NCI-H460 (cell line): ENCODE results near the gene ABCG2. TPM values are rescaled to one million over a fixed set of nuclear protein-coding genes. Genes with fewer than 3 reads are reported as not detected.
A peak's percentile ranks its signal among the peaks of the same experiment; 100 is the strongest.

Experiments used
- DNase-seq: peaks from one replicate; pipeline ENCODE4 v3.0.0-alpha.2; 2016; ENCODE audit warnings: low read depth; ENCODE audit errors: extremely low read depth
- small RNA-seq, 2 experiments: library from RNA; depleted of rRNA; stranded (forward); fragments of <200 nt; gene quantifications; one replicate each; pipeline ENCODE3, GENCODE V24; 2014
- total RNA-seq: library from RNA; depleted of rRNA; stranded (reverse); fragments of >200 nt; shearing (Covaris generic); gene quantifications from 2 replicates; pipeline ENCODE4 v1.2.3, GENCODE V29; 2014; rRNA removed

The ABCG2 gene
- total RNA-seq, 1 experiment from 2014 or later: 41.7 TPM

DNA sequence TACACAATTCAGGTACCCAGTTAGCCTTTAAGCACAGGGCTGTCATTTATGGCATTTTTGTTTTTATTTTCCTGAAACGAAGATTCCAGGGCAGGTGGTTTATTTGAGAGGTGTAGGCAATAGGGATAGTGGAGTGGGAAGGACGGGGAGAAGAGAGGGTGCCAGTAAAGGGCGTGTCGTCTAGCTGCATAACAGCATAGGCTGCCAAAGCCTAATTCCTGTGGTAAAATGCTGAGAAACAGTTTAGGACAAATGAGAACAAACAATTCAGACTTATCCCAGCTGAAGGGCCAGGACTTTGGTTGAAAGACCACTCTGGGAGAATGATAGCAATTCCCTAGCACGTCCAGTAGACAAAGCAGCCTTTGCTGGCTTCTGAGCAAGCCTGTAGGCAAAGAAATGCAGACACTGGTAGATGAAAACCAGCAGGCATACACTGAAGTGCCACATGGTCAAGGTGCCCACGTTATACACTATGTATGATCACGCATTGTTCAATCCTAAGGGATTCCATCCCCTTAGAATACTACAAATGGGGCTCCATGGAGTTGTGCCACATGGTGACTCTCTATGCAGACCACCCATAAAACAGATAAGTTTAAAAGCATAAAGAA, 80.4 kb downstream of the ABCG2 start:
- no peak for DNase-seq

DNA sequence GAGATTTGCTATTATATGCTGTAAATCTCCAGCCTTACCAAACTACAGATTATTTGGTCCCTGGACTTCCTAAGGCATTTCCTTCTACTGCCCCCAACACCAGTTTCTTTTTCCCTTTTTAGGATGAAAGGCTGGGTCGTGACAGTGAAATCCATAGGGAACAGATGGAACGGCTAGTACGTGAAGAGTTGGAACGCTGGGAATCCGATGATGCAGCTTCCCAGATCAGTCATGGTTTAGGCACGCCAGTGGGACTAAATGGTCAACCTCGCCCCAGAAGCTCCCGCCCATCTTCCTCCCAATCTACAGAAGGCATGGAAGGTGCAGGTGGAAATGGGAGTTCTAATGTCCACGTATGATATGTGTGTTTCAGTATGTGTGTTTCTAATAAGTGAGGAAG, 83.1 kb downstream of the ABCG2 start:
- DNase-seq: no peak

DNA sequence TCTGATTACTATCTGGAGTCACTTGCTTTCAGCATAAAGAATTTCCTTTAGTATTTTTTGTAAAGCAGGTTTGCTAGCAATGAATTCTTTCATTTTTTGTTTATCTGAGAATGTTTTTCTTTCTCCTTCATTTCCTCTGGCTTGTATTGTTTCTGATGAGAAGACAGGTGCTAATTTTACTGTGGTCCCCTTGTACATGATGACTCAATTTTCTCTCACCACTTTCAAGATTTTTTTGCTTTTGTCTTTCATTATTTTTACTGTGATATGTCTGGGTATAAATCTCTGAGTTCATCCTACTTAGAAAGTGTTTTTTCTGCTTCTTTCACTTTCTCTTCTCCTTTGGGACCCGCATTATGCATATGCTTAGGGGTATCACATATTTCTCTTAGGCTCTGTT, 88.4 kb downstream of the ABCG2 start:
- no peak for DNase-seq

DNA sequence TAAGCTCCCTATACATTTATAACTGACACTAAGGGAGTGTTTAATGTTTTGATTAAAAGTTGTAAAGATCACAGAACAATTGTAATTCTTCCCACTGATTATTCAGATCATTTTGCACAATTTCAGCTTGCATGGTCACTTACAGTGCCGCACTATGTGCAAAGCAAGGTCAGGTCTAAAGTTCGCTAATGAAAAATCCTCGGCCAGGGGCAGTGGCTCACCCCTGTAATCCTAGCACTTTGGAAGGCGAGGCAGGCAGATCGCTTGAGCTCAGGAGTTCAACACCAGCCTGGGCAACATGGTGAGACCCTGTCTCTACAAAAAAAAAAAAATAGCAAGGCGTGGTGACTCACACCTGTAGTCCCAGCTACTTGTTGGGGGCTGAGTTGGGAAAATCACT, 94.0 kb downstream of the ABCG2 start:
- DNase-seq: no peak

DNA sequence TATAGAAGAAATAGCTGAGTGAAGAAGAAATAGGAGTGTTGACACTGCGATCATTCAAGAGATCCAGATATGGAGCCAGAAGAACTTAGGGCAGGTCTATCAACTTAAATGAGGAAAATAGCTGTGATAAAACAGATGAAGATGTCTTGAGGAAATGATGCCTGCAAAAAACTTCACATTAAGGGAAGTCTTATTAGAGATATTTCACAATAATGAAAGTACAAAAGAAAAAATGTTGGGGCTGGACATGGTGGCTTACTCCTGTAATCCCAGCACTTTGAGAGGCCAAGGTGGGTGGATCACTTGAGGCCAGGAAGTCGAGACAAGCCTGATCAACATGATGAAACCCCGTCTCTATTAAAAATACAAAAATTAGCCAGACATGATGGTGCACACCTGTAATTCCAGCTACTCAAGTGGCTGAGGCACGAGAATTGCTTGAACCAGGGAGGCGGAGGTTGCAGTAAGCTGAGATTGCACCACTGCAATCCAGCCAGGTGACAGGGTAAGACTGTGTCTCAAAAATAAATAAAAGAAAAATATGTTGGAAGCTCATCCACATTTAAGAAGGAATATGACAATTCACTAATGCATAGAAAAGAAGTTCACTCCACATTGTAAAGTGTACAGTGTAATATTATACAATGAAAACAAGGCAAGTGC, 94.7 kb downstream of the ABCG2 start:
- no peak for DNase-seq

DNA sequence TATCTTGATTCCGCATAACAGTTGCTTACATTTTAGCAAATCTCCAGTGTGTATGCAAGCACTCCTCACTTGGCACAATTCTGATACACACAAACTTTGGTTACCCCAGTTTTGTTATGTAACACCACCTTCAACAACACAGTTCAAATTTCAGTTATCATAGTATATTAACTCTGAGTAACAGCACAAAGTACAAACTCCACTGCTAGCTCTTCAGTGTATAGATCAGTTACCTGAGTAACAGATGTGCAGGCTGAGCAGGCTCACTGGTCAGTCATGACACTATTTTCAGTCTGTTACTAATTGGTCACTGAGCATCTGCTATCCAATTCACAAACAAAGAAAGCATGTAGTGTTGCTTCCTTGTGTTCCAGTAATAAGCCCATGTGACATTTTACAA, 95.6 kb downstream of the ABCG2 start:
- no peak for DNase-seq

DNA sequence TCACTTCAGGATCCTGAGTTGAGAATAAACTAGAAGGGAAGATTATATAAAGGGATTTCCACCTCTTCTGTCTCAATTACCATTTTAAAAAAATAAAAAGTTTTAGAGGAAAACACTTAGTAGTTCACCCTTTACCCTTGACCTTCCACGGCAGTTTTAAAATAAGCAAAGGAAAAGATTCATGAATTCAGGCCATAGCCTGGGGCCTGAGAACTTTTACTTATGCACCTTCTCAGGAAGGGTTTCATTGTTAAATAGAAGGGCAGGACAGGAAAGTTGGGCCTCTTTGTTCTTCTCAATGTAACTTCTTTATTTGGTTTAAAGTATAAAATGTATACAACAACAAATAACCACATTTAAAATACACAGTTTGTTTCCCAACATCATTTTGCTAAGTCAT, 96.1 kb downstream of the ABCG2 start:
- no peak for DNase-seq

DNA sequence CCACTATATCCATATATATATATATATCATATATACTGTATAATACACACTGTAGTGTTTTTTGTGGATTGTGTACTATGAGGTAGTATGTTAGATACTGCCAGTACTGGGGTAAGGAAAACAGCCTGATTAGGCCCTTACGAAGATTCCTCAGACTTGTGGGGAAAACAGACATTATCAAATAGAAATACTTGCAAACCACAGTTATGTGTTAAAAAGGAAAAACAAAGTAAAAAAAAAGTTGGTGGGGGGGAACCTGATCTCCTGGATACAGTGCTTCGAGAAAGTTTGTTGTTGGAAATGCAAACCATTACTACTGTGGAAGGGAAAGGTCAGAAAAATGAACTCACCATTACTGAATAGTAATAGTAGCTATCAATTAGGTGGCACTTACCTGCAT, 98.0 kb downstream of the ABCG2 start:
- DNase-seq: no peak

DNA sequence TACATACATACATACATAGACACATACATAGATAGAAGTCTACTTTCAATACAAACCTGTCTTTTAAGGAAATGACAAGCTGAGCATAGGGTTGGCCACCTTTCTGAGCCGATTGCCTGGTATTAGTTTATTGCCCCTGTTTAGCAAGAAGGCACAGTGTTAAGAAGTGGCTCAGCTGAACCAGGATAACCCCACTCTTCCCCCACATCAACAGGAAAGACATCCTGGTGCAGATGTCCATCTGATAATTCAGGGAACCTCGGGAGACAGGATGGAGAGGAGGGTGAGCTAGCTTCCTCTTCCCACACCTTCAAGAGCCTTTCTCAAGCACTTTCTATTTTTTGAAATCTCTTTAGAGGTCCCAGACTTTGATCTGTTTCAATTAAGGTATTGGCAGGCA, 98.7 kb downstream of the ABCG2 start:
- no peak for DNase-seq

DNA sequence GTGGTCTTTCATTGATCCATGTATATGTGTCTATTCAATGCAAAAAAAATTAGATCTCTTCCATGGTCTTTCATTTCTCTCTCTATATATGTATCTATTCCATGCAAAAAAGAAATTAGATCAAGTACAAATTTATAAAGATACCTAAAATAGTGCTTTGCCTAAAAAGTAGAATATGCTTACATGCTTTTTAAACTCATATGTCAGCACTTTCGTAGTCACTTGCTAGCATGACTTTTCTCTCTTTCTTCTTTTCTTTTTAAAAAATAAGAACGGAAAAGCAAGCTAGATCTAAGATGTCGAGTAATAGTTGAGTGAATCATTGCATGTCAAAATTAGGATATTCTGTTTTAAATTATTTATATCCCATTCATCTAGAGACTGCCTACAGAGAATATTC, 100.1 kb downstream of the ABCG2 start:
- DNase-seq: no peak

DNA sequence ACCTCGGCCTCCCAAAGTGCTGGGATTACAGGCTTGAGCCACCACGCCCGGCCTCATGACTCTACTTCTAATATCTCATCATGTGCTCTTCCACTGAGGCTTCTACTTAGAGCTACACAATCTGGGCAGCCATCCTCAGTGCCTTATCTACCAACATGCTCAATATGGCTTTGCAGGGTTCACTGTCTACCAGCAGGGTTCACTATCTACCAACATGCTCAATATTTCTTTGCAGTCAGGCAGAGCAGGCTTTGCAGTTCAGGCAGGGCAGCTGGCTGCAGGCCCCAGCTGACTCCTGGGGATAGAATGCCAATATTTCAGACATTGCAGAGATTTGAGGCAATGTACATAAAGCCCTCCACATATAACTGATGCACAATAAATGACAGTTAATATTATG, 103.5 kb downstream of the ABCG2 start:
- DNase-seq: peak; percentile 52

DNA sequence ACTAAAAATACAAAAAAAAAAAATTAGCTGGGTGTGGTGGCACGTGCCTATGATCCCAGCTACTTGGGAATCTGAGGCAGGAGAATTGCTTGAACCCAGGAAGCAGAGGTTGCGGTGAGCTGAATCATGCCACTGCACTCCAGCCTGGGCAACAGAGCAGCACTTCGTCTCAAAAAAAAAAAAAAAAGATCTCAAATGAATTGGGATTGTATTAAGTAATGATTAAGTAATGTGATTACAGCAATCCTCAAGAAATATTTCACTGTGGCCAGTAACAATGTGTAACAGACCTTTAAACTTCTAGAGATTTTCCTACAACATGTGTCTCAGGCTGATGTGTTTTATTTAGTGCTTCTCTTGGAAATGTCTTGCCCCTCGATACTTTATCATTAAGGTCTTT, 104.2 kb downstream of the ABCG2 start:
- no peak for DNase-seq

DNA sequence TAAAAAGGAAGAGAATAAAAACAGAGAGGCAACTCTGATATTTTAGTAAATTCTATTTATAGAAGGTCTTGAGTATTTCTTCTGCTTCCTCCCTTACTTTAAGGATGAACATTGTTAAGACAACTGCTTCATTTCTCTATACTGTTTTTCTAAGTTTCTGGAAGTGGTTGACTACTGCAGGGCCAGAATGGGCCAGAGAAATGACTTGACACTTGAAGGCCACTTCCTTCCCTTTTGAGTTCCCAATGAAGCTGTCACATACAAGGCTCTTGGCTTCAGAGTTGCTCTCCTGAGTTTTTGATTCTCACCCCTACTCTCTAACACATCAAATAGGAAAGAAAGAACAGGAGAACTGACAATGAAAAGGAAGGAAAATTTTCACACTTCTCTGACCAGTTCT, 113.4 kb downstream of the ABCG2 start:
- DNase-seq: no peak

DNA sequence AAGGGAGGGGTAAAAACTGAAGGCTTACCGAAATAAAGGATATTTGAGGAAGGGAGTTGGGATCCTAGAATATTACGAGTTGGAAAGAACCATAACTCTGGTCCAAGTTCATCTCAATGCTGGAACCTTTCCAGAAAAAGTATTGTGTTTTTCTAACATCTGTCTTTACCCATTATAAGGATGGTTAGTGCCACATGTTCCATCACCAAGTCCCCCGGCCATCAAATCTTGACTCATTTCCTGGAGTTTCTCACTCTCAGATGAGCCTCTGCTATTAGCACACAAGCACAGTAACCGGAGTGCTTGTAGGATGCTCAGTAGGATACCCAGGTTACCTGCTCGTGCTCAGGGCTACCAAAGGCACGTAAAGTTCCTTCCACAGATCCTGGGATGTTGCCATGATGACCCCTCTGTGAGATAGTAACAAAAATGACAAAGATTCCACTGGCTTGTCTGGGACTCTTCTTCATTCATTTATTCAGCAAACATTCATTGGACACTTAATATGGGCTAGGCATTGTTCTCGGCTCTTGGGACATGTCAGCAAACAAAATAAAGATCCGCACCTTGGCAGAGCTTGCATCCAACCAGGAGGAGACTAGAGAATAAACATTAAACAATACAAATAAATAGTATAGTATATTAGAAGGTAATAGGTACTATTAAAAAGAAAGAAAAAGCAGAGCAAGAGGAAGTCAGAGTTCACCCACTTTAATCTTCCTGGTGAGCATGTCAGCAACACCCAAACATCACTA, 114.7 kb downstream of the ABCG2 start:
- DNase-seq: no peak

DNA sequence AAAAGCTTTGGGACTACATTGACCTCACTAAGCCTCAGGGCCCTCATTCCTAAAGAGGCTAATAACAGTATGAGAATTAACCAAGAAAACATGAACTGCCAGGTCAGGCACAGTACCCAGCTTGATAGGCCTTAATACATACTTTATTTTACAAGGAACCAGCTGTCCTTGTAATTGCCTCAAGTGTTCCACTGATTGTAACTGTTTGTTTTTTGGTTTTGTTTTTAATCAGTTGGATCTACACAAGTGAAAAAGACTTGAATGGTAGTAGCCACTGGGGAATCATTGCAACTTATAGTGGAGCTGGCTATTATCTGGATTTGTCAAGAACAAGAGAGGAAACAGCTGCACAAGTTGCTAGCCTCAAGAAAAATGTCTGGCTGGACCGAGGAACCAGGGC, 115.4 kb downstream of the ABCG2 start:
- DNase-seq: no peak

DNA sequence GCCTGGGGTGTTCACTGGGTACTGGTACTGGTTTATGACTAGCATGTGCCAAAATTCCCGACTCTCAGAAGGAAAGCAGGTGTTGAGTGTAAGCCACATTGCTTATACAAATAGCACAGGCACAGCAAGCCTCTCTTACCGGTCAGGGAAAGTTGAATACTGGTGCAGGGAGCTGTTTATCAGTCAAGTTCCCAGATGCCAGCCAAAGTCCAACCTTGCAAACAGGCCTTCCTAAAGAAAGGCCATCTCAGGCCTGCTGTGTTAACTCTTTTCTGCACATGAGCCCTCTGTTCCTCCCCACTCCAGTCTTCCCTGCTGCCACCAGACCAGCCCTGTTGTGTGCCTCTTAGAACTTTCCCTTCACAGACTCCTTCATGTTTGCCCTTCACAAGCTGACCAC, 116.8 kb downstream of the ABCG2 start:
- DNase-seq: no peak

DNA sequence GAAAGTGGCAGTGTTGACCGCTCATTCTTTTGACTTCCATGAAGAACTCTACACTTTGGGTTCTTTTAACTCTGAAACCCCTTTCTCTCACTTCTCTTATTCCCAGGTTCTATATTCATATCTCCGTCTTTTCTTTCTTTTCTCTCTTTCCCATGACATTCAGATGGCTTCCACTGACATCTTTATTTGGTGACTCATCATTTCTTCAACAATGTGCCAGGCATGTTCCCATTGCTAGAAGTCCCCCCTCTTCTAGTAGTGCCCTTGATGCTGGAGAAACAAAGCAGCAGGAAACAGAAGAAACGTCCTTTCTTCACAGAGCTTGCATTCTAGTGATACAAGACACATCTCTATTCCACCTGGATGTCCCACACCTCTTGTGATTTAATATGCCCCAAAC, 117.7 kb downstream of the ABCG2 start:
- DNase-seq: no peak

Small RNA genes within 50 kb of the gene (small RNA-seq; reads per million reads assigned to genes)
- gene RNU6-818P (0 reads per million in 2 experiments), gene RNU6ATAC31P (0 reads per million in 2 experiments)

Other genes with a start within 250 kb of the ABCG2 start
- gene SPP1, start 182.9 kb downstream of the ABCG2 start, total RNA-seq: 1,528 and 1,619 TPM in 2 replicates
- 12.7 and 13.5 TPM in 2 replicates for gene PKD2, start 151.0 kb downstream of the ABCG2 start, total RNA-seq
- gene PPM1K, start 125.9 kb upstream of the ABCG2 start, total RNA-seq: 4.9 and 5.3 TPM in 2 replicates
- gene HERC6, start 220.2 kb upstream of the ABCG2 start, total RNA-seq: 3.8 and 5.2 TPM in 2 replicates